IMR-90 (cell line): ENCODE data around the gene SSNA1. TPM values are rescaled to one million over a fixed set of nuclear protein-coding genes. Genes with fewer than 3 reads are reported as not detected.

Experiments
- ATAC-seq: fragments of 200-7000 bp; cut with Tn5 transposase; 2 replicates; pipeline ENCODE4 v1.9.1; 2020; ENCODE audit warnings: low read depth, mild to moderate bottlenecking, moderate library complexity
- BruUV-seq: library from RNA; stranded (reverse); fragments of 400-500 nt; replicated peaks from 2 replicates; lab custom pipeline; 2021; lab: Mats Ljungman, UMichigan
- CTCF ChIA-PET: fragments of 300-600 bp; formaldehyde crosslinking; extraction: SDS; loops from one replicate; lab custom pipeline; 2021; ENCODE audit warnings: antibody characterized with exemption; lab: Yijun Ruan, JAX
- POLR2A ChIA-PET: fragments of 300-600 bp; sonication (Branson Sonifier 250); formaldehyde crosslinking; loops from one replicate; lab custom pipeline; 2022; ENCODE audit warnings: antibody characterized with exemption; ENCODE audit not compliant: unreplicated experiment; lab: Charles Lee
- DNase-seq: peaks from one replicate; pipeline ENCODE4 v3.0.0; 2013
- H2AFZ ChIP-seq: replicated peaks from 2 replicates; pipeline ENCODE3; 2013; ENCODE audit warnings: low read length, mild to moderate bottlenecking; ENCODE audit not compliant: poor library complexity
- H2AK5ac ChIP-seq: 2 replicates; pipeline ENCODE4 v1.6.1; 2013; ENCODE audit warnings: low read depth, low read length, inconsistent platforms
- H2AK9ac ChIP-seq: replicated peaks from 2 replicates; pipeline ENCODE3; 2013; ENCODE audit warnings: mild to moderate bottlenecking, low read depth, low read length, moderate library complexity; ENCODE audit not compliant: poor library complexity
- H2BK120ac ChIP-seq: 2 replicates; pipeline ENCODE4 v1.6.1; 2013; ENCODE audit warnings: low read depth, low read length, inconsistent platforms
- H2BK15ac ChIP-seq: 3 replicates; pipeline ENCODE4 v1.6.1; 2013; ENCODE audit warnings: low read depth, low read length, inconsistent platforms
- H2BK20ac ChIP-seq: 2 replicates; pipeline ENCODE4 v1.6.1; 2013; ENCODE audit warnings: low read depth, mild to moderate bottlenecking, inconsistent platforms, low read length, moderate library complexity
- H2BK5ac ChIP-seq: 2 replicates; pipeline ENCODE4 v1.6.1; 2013; ENCODE audit warnings: mild to moderate bottlenecking, low read depth, low read length, inconsistent platforms; ENCODE audit not compliant: poor library complexity, severe bottlenecking
- H3K14ac ChIP-seq: replicated peaks from 2 replicates; pipeline ENCODE4 v1.6.1; 2013; ENCODE audit warnings: low read depth, low read length, inconsistent platforms
- H3K18ac ChIP-seq: 2 replicates; pipeline ENCODE4 v1.6.1; 2013; ENCODE audit warnings: low read depth, low read length, control low read depth
- H3K23ac ChIP-seq: 2 replicates; pipeline ENCODE4 v1.6.1; 2013; ENCODE audit warnings: low read depth, low read length, inconsistent platforms
- H3K27ac ChIP-seq: 2 replicates; pipeline ENCODE4 v1.5.1; 2013; ENCODE audit warnings: mild to moderate bottlenecking, control low read depth, low read length; ENCODE audit not compliant: insufficient read depth
- H3K27me3 ChIP-seq: 2 replicates; pipeline ENCODE4 v1.6.1; 2013; ENCODE audit warnings: low read length; ENCODE audit not compliant: control insufficient read depth, insufficient read depth
- H3K36me3 ChIP-seq: 2 replicates; pipeline ENCODE4 v1.6.1; 2013; ENCODE audit warnings: low read length, mixed read lengths; ENCODE audit not compliant: control insufficient read depth, insufficient read depth
- H3K4ac ChIP-seq: 2 replicates; pipeline ENCODE4 v1.6.1; 2013; ENCODE audit warnings: low read depth, low read length, inconsistent platforms
- H3K4me1 ChIP-seq: 2 replicates; pipeline ENCODE4 v1.6.1; 2013; ENCODE audit warnings: low read length, mixed read lengths; ENCODE audit not compliant: control insufficient read depth, insufficient read depth
- H3K4me2 ChIP-seq: 2 replicates; pipeline ENCODE4 v1.6.1; 2013; ENCODE audit warnings: low read depth, mild to moderate bottlenecking, control low read depth, low read length, moderate library complexity
- H3K4me3 ChIP-seq: 2 replicates; pipeline ENCODE4 v1.5.1; 2013; ENCODE audit warnings: low read depth, mild to moderate bottlenecking, control low read depth, low read length, moderate library complexity; ENCODE audit not compliant: insufficient read depth
- H3K56ac ChIP-seq: 2 replicates; pipeline ENCODE4 v1.6.1; 2013; ENCODE audit warnings: low read length, inconsistent platforms; ENCODE audit not compliant: insufficient read depth; ENCODE audit errors: extremely low read depth
- H3K79me1 ChIP-seq, 2 experiments: 2 replicates each; pipeline ENCODE4 v1.6.1; 2013; ENCODE audit warnings: low read length in 2 of 2, inconsistent platforms in 1 of 2, low read depth in 1 of 2
- H3K9ac ChIP-seq: 2 replicates; pipeline ENCODE4 v1.6.1; 2013; ENCODE audit warnings: low read depth, low read length, control low read depth
- H3K9me1 ChIP-seq: 2 replicates; pipeline ENCODE4 v1.6.1; 2013; ENCODE audit warnings: low read length, inconsistent platforms; ENCODE audit not compliant: insufficient read depth
- H3K9me3 ChIP-seq: 2 replicates; pipeline ENCODE4 v1.6.1; 2013; ENCODE audit warnings: low read length; ENCODE audit not compliant: control insufficient read depth, insufficient read depth
- H4K20me1 ChIP-seq: 2 replicates; pipeline ENCODE4 v1.6.1; 2013; ENCODE audit warnings: low read length, inconsistent platforms; ENCODE audit not compliant: insufficient read depth
- H4K5ac ChIP-seq: 2 replicates; pipeline ENCODE4 v1.6.1; 2013; ENCODE audit warnings: mild to moderate bottlenecking, low read depth, low read length, control low read depth
- H4K8ac ChIP-seq, 2 experiments: 2 replicates each; pipeline ENCODE4 v1.6.1; 2013; ENCODE audit warnings: low read depth in 2 of 2, low read length in 2 of 2, control low read depth in 1 of 2, inconsistent platforms in 1 of 2
- H4K91ac ChIP-seq: 2 replicates; pipeline ENCODE4 v1.6.1; 2013; ENCODE audit warnings: low read depth, low read length, inconsistent platforms; ENCODE audit not compliant: insufficient read depth
- BHLHE40 ChIP-seq: fragments of 150-350 bp; IDR thresholded peaks from 2 replicates; pipeline ENCODE4 v1.6.1; 2016; ENCODE audit warnings: mild to moderate bottlenecking, low read depth, low read length
- CEBPB ChIP-seq: IDR thresholded peaks from 2 replicates; pipeline ENCODE4 v1.6.1; 2012; ENCODE audit warnings: low read depth, low read length, improper control_type of control experiment
- CHD1 ChIP-seq: IDR thresholded peaks from 2 replicates; pipeline ENCODE4 v1.6.1; 2012; ENCODE audit warnings: low read depth, low read length, improper control_type of control experiment
- MAFK ChIP-seq: IDR thresholded peaks from 2 replicates; pipeline ENCODE4 v1.6.1; 2012; ENCODE audit warnings: low read depth, low read length, improper control_type of control experiment
- MXI1 ChIP-seq: IDR thresholded peaks from 2 replicates; pipeline ENCODE4 v1.6.1; 2012; ENCODE audit warnings: low read depth, mild to moderate bottlenecking, low read length, moderate library complexity, borderline replicate concordance
- NFE2L2 ChIP-seq: fragments of 150-350 bp; IDR thresholded peaks from 2 replicates; pipeline ENCODE4 v1.6.1; 2016; ENCODE audit warnings: low read depth, mild to moderate bottlenecking, low read length
- POLR2A ChIP-seq: IDR thresholded peaks from 2 replicates; pipeline ENCODE4 v1.6.1; 2012; ENCODE audit warnings: mild to moderate bottlenecking, low read depth, low read length
- RAD21 ChIP-seq: IDR thresholded peaks from 2 replicates; pipeline ENCODE4 v1.6.1; 2012; ENCODE audit warnings: low read length, improper control_type of control experiment
- RCOR1 ChIP-seq: IDR thresholded peaks from 2 replicates; pipeline ENCODE4 v1.6.1; 2012; ENCODE audit warnings: mild to moderate bottlenecking, low read length, improper control_type of control experiment; ENCODE audit not compliant: insufficient replicate concordance
- SMC3 ChIP-seq: fragments of 150-350 bp; IDR thresholded peaks from 2 replicates; pipeline ENCODE4 v1.6.1; 2016; ENCODE audit warnings: low read depth, mild to moderate bottlenecking, antibody characterized with exemption, low read length, moderate library complexity
- USF2 ChIP-seq: fragments of 150-350 bp; IDR thresholded peaks from 2 replicates; pipeline ENCODE4 v1.6.1; 2017; ENCODE audit warnings: mild to moderate bottlenecking, antibody characterized with exemption, low read length, low read depth
- WGBS, 2 experiments: methylation state at CpG; one replicate each; pipeline versions ENCODE4 v1.1.5 to v1.1.7; 2013; ENCODE audit warnings: missing lambda C conversion rate in 2 of 2; ENCODE audit not compliant: insufficient read length in 1 of 2; ENCODE audit errors: extremely low coverage in 2 of 2; 5-methylcytosine and 5-hydroxymethylcytosine counted together
- dilution Hi-C: fragments of 300-500 bp; cut with HindIII; formaldehyde crosslinking; loops from one replicate; pipeline ENCODE4 v1.14.3; 2018; ENCODE audit warnings: low sequenced_read_pairs; ENCODE audit not compliant: unreplicated experiment
- in situ Hi-C: fragments of 300-500 bp; cut with MboI; formaldehyde crosslinking; loops from 3 replicates; pipeline ENCODE4 v1.14.3; 2019; ENCODE audit warnings: low sequenced_read_pairs, inconsistent platforms, mixed read lengths
- intact Hi-C: fragments of 100-400 bp; cut with micrococcal nuclease; formaldehyde crosslinking; loops from 2 replicates; pipeline ENCODE4 v1.10.0; 2022
- polyA plus RNA-seq, 3 experiments: library from polyadenylated mRNA; depleted of rRNA; stranded (reverse); fragments of >200 nt; gene quantifications; 2 replicates each; pipeline ENCODE4 v1.2.3, GENCODE V29; 2012; ENCODE audit warnings: low replicate concordance in 1 of 3
- total RNA-seq: library from RNA; depleted of rRNA; stranded (reverse); fragments of >200 nt; gene quantifications from 2 replicates; pipeline ENCODE4 v1.2.3, GENCODE V29; 2012
- TF ChIP-seq, protein P1 (sequence below): conservative IDR thresholded peaks from 2 replicates; pipeline ENCODE4 v1.5.1; 2012; ENCODE audit warnings: mild to moderate bottlenecking, low read depth, low read length, improper control_type of control experiment
- TF ChIP-seq, protein P2 (sequence below): fragments of 150-350 bp; IDR thresholded peaks from 2 replicates; pipeline ENCODE4 v1.6.1; 2016; ENCODE audit warnings: low read depth, mild to moderate bottlenecking, low read length, moderate library complexity, borderline replicate concordance

The SSNA1 gene
- total and polyA plus RNA-seq, 2 of the 4 experiments (the other 2 are of a cell fraction) = 55.7 to 86.7 TPM

GRCh38 chr9:137165250-137165836 lies 23.1 kb upstream of the SSNA1 start:
- ChIA-PET POLR2A (no interaction called here), CTCF (no interaction called here)
- no peak overlapping the region for H2AK5ac ChIP-seq
- no peak overlapping the region for H2BK20ac ChIP-seq
- in situ Hi-C loops (no loop called here), intact Hi-C loops (no loop called here), dilution Hi-C loops (no loop called here)
- H3K56ac ChIP-seq = no peak overlapping the region
- DNase-seq (no peak), ATAC-seq (no peak)
- no TSS peak for BruUV-seq
- H3K4me3 ChIP-seq = no peak overlapping the region
- no peak overlapping the region for H4K5ac ChIP-seq
- no peak overlapping the region for H3K4ac ChIP-seq
- no peak overlapping the region for H3K18ac ChIP-seq
- H3K9ac ChIP-seq = no peak overlapping the region
- H3K9me3 ChIP-seq = no peaks in the 10 kb centered on the region
- no peak overlapping the region for H2BK15ac ChIP-seq
- no peak overlapping the region for H3K14ac ChIP-seq
- no peaks in the 10 kb centered on the region for H3K9me1 ChIP-seq
- H3K4me1 ChIP-seq = peaks cover 4% of the 10 kb centered on the region; the same call in 1 of the 2 replicates
- no peak overlapping the region for H3K23ac ChIP-seq
- H4K91ac ChIP-seq = no peak overlapping the region
- H2BK5ac ChIP-seq = no peak overlapping the region
- H3K36me3 ChIP-seq = no peaks in the 10 kb centered on the region
- no peak overlapping the region for H2AFZ ChIP-seq
- H3K79me1 ChIP-seq = no peaks in the 10 kb centered on the region
- 75% methylated on average over 8 of the region's 32 CpGs; no CpG with 5 or more reads in 1 of the 2 experiments for WGBS, 2 experiments
- H3K27ac ChIP-seq = no peak overlapping the region
- no peak overlapping the region for H4K8ac ChIP-seq
- TF ChIP-seq CEBPB = no peak
- no peak for TF ChIP-seq POLR2A
- TF ChIP-seq NFE2L2 = no peak
- no peak for TF ChIP-seq MAFK
- TF ChIP-seq RAD21 = no peak
- TF ChIP-seq USF2 = no peak
- no peak for TF ChIP-seq BHLHE40
- TF ChIP-seq, protein P1, sequence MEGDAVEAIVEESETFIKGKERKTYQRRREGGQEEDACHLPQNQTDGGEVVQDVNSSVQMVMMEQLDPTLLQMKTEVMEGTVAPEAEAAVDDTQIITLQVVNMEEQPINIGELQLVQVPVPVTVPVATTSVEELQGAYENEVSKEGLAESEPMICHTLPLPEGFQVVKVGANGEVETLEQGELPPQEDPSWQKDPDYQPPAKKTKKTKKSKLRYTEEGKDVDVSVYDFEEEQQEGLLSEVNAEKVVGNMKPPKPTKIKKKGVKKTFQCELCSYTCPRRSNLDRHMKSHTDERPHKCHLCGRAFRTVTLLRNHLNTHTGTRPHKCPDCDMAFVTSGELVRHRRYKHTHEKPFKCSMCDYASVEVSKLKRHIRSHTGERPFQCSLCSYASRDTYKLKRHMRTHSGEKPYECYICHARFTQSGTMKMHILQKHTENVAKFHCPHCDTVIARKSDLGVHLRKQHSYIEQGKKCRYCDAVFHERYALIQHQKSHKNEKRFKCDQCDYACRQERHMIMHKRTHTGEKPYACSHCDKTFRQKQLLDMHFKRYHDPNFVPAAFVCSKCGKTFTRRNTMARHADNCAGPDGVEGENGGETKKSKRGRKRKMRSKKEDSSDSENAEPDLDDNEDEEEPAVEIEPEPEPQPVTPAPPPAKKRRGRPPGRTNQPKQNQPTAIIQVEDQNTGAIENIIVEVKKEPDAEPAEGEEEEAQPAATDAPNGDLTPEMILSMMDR = no peak
- TF ChIP-seq RCOR1 = no peak
- TF ChIP-seq, protein P2, sequence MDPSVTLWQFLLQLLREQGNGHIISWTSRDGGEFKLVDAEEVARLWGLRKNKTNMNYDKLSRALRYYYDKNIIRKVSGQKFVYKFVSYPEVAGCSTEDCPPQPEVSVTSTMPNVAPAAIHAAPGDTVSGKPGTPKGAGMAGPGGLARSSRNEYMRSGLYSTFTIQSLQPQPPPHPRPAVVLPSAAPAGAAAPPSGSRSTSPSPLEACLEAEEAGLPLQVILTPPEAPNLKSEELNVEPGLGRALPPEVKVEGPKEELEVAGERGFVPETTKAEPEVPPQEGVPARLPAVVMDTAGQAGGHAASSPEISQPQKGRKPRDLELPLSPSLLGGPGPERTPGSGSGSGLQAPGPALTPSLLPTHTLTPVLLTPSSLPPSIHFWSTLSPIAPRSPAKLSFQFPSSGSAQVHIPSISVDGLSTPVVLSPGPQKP = no peak
- no peak for TF ChIP-seq MXI1
- no peak for TF ChIP-seq CHD1
- TF ChIP-seq SMC3 = no peak
- H4K20me1 ChIP-seq = no peaks in the 10 kb centered on the region
- no peak overlapping the region for H2BK120ac ChIP-seq
- H3K4me2 ChIP-seq = no peak overlapping the region
- peaks cover 90% of the 10 kb centered on the region for H3K27me3 ChIP-seq
- no peak overlapping the region for H2AK9ac ChIP-seq
